HL-60/S4 treated with phorbol 12-myristate 13-acetate at 8.2 ng/mL for 4 days and 3 days (cell line): ENCODE measurements around the gene PTPN3.

ENCODE experiments used
- in situ Hi-C: fragments of 300-500 bp; cut with MboI; formaldehyde crosslinking; loops from 2 replicates; pipeline ENCODE4 v1.15.0; 2022; ENCODE audit warnings: low sequenced_read_pairs

PTPN3 gene

DNA sequence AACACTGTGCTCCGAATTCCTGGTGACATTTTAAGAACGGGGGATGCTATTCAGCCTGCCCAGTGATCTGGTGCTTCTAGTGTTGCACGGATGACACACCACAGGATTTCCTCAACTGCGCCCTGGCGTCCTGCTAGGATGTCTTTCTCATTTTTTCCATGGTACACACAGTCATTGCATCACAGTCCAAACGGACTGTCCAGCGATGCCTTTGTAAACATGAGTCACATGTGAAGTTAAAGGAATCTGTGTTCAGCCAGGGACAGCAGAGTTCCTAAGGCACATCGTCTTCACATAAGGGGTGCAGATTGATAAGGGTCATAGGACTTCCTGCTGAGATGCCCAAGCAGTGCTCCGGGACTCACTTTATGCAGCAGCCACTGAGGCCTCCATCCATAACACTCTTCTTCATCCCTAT is 9.3 kb upstream of the PTPN3 start:
- in situ Hi-C loops = no loop called here

DNA sequence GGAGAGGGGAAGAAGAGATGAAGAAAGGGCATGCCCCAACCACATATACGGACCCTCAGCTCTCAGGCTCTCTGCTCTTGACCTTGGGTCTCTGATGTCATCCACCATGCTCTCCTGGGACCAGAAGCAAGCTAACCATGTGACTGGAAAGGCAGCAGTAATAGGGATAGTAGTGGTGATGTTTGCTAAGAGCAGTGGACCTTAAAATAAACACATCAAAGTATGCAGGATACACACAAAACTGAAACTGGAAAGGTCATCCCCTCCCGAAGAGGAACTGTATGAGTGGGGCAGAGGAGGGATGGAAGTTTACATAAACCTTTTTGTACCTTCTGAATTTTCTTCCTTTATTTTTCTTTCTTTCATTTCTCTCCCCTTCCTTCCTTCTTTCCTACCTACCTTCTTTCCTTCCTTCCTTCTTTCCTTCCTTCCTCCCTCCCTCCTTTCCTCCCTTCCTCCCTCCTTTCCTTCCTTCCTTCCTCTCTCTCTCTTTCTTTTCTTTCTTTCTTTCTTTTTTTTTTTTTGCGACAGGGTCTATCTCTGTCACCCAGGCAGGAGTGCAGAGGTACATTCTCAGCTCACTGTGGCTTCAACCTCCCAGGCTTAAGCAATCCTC is 8.1 kb upstream of the PTPN3 start:
- in situ Hi-C loops = no loop called here

DNA sequence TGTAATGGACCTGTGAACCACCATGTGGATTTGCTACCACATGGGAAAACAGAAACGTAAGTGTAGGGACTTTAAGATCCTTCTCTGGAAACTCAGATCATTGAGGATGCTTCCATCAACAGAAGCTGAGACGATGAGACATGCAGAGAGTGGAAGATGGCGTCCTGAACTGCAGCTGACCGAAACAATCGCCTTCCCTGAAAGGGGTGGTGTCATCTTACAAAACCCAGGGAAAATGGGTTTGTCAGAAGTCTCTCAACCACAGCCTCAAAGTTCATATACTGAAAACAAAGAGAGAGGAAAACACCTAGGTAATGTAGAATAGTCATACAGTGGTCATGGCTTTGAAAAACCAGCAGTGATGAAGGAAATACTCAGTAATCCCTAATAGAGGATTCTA is 6.6 kb upstream of the PTPN3 start:
- in situ Hi-C loops = no loop called here

DNA sequence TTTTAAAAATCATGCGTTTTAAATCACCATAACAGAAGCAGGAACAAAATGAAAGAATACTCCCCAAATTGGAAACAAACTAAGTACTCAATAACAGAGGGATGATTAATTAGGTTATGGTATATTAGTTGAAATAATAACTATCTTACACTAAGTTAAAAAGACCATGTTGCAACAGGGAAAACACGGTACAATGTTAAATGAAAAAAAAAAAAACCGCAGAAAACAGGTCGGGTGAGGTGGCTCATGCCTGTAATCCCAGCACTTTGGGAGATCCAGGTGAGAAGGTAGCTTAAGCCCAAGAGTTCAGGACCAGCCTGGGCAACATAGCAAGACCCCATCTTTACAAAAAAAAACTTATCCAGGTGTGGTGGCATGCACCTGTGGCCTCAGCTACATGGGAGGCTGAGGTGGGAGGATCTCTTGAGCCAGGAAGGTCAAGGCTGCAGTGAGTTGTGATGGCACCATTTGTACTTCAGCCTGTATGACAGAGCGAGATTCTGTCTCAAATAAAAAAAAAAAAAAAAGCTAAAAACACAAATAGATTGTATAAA is 2.4 kb upstream of the PTPN3 start:
- in situ Hi-C loops = no loop called here

DNA sequence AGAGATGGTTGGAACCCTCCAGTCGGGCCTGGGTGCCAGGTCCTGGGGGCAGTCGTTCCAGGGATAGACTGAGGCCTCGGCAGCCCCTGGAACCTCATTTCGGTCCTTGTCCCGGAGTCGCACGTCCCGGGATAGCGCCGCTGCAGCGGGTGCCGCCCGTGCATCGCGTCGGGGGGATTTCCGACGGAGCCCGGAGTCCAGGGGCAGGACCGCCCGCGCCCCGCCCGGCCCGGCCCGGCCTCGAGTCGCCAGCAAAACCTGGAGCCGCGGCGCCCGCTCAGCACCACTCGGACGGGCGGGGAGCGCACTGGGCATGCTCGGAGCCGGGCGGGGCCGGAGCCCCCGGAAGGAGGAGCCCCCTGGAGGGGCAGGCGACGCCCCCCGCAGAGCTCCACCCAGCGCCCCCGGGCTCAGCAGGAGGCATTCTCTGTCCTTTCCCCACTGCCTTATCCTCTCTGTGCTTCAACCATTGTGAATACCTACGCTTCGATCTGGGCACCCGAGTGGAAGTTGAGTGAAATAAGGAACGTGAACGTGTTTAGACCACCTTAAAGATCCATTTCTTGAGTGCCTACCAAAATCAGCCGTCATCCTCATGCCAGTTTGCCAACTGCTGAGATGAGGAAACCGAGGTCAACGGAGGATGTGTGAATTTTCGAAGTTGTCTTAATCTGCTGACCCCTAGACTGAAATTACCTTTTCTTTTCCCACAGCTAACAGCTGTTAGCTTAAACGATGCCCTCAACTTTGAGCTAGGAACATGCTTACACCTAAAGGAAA is 1.7 kb upstream of the PTPN3 start:
- in situ Hi-C loops = no loop called here

DNA sequence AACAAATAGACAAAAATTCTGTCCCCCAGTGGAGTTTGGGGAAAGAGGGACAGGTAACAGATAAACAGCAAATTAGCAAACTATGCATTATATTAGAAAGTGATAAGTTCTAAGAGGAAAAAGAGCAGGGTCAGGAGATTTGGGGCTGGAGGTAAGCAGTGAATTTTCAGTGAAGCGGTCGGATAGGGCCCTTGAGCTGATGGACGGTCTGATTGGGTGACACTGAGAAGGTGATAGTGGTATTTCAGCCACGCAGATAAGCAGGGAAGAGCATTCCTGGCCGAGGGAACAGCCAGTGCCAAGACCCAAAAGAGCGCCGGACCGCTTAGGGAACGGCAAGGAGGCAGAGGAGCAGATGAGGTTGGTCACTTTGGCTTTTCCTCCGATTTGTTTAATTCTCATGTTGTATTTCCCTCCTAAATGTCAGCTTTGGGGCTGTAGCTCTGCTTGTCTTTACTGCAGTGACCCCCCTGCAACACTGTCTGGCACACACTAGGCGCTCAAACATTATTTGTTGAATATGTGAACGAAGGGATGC is 1.1 kb upstream of the PTPN3 start:
- in situ Hi-C loops = no loop called here

DNA sequence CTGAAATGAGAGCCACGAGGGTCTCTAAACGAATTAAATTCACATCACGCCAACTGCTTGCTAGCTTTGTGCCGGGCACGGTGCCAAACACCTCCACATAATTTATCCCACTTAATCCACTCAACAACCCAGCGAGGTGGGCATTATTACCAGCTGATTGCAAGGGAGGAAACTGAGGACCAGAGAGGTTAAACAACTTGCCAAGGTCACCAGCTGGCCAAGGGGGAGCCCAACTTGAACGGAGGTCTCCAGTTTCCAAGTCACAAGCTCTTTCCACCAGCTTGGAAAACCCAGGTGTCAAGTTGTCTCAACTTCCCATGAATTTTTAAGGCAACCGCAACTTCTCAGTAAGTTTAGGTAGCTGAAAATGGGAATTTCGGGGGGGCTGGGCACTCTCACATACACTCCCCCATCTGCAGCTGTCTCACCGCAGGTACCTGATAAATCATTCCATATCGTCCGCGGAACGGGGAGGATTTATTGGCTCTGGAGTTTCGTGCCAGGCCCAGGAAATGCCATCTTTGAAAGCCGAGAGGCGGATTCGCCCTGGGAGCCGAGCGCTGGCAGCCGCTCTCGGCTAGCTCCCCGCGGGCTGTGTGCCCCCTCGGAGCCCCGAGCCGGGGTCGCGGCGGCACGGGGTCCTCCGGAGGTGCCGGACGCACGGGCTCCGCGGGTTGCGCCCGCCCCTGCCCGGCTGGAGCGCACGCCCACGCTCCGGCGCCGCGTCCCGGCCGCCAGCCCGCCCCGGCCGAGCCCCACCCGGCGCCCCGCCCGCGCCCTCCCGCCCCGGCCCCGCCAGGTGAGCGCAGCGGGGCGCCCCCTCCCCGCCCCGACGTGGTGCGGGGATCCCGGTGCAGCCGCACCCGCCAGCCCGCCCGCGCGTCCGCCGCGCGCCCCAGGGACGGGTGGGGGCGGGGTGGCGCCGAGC is 617 bp downstream of the PTPN3 start:
- in situ Hi-C loops = no loop called here

DNA sequence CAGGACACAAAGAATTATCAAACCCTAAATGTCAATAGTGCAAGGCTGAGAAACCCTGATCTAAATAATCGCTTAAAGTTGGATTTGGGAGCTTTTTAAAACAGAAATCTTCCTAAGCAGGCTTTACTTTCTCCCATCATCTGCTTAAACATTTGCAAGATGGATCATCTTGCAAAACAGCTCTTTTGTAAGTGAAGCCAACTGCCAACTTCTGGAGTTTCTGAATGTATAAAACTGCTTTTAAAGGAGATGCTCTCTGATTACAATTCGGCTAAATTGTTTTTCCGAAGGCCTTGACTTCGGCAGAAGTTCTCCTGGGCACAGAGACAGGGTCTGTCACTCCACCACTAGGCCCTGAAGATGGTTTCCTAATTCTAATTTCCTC is 1.3 kb downstream of the PTPN3 start:
- in situ Hi-C loops = no loop called here

DNA sequence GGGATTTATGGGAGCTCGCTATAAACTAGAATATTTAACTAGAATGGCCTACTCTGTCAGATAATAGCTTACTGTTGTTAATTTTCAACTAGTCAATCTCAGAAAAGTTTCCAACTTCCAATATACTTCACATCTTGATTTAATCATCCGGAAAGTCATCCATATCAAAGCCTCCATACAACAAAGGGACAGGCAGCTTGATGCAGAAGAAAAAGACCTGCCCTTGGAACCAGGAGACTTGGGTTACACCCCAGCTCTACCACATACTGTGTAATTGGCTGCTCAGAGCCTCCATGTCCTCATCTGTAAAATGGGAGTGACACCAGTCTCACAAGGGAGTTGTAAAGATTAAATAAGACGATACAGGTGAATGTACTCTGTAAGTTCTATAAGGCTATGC is 1.9 kb downstream of the PTPN3 start:
- in situ Hi-C loops = no loop called here

DNA sequence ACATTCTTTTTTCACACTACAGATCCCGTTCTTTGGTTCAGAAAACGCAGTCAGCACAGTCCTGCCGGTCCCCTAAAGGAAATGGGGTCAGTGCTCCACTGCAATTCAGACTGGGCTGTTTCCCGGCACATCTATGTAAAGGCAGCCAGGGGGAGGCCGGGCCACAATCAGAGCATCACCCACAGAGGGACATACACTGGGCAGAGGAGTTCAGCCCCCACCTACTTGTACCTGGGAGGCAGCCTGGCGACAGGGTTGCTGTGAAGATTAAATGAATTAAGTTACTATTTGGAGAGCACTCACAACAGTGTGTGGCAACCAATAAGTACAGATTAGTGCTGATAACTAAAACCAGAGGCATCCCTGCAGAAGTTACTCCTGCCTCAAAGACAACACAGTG is 4.5 kb downstream of the PTPN3 start:
- in situ Hi-C loops = no loop called here

DNA sequence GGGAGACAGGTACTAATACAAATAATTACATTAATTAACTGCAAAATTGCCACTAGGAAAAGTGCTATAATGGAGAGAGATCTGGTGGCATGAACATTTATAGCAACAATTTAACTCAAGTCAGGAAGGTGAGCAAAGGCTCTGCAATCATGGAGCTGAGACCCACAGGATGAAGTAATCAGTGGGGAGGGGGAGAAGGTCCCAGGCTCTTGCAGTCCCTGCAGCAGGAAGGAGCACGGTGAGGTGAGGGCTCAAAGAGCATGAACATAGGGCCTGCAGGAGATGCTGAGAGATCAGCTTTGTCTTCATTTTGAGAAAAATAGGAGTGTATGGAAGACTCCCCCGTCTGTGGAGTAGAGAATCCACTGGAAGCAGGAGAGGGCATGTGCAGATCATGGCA is 6.5 kb downstream of the PTPN3 start:
- in situ Hi-C loops = no loop called here

DNA sequence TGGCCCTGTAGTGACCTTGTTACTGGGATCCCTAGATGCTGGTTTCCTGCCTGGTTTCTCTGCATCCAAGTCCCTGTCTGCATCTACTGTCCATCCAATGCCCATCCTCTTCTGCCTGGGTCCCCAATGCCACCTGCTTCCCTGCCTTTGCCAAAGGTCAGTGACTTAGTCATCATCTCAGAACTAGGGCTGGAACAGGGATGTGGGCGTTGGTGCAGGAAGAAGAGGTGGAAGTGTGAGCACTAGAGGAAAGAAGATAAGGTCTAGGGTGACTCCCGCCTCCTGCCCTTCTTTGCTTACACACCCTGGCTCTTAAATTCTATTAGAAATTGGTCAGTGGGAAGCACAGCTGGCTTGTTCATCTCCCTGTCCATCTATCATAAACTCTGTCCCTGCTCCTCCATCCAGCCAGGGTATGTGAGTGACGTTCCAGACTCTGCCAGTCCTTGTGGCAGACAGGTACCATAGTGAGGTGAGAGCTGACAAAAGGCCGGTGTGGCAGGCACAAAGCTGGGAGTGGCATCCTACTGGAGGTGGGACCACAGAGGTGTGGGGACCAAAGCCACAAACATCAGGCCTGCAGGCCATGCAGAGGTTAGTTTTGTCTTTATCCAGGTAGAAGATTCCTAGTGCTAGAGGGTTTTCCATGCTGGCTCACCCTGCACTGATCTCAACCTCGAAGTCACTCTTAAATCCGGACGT is 9.2 kb downstream of the PTPN3 start:
- in situ Hi-C loops = no loop called here

DNA sequence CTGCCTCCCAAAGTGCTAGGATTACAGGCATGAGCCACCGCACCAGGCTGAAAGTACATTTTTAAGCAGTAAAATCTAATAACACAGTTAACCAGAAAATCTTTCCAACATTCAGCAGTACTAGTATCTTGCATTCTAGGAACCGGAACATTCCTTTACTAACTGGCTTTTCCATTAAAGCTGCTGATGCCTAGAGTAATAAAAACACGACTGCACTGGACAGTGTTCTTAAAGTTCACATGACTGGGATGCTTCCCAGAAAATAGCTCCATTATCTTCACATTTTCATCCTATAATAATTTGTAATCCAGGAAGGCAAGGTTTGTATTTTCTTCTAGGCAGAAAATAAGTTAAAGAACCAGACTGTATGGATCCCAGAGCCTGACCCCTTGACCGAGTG is 9.8 kb downstream of the PTPN3 start:
- in situ Hi-C loops = no loop called here

DNA sequence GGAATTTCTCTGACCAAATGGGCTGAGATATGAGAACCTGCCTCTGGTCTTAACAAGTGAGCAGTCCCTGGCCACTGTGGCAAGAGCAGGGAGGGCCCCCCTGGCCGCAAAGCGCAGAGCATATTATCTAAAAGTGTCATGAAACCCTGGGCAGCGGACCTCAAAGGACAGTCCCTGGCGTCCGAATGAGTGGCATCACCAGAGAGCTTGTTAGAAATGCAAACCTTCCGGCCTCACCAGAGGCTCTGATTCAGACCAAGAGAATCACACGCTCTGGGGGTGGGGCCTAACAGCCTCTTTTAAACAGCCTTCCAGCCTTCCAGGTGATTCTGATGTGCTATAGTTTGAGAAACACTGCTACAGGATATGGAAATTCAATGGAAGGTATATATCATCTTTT is 10.9 kb downstream of the PTPN3 start:
- in situ Hi-C loops = no loop called here

DNA sequence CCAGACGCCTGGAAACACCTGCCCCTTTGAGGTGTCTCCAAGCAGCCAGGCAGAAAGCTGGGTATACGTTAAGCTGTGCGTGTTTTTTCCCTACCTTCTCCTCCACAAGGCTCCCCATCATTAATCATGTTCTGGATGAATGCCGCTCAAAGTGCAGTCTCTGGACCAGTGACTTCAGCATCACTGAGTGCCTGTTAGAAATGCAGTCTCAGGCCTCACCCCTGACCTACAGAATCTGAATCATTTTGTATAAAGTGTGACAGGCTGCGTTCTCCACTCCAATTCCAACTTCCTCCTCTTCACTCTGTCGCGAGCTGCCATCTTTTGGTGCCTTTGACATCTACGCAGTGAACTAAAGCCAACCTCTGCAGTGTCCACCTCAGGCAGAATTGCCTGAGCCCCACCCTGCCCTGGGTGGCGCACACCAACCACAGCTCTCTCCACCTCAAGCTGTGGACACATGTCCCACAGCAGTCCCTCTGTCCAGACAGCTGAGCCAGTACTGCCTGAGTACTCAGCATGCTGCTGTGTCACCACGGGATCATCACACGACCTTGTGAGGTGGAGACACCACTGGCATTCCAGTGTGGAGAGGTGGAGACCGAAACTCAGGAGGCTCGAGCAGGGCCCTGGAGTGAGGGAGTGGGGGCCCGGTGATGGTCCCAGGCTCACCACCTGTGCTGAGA is 14.2 kb downstream of the PTPN3 start:
- in situ Hi-C loops = no loop called here

DNA sequence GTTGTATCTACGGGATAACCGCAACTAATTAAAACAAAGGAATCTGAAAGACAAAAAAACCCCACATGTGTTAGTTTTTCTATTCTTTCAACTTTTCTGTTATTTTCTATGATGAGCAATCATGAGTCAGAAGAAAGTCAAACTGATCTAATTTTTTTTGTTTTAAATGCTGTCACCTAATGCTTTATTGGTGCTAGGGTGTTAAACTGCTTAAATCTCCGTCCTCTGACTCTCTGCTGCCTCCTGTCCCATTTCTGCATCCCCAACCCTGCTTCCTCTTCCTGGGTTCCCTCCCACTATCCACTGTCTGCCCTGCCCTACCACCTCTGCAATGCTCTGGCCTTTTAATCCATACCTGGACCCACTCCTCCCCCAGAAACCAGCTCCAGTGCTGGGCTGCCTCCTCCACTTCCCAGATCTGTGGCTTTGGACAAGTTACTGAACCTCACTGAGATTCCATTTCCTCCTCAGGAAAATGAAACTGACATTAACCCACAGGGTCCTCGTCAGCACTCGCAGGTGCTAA is 15.7 kb downstream of the PTPN3 start:
- in situ Hi-C loops = no loop called here

DNA sequence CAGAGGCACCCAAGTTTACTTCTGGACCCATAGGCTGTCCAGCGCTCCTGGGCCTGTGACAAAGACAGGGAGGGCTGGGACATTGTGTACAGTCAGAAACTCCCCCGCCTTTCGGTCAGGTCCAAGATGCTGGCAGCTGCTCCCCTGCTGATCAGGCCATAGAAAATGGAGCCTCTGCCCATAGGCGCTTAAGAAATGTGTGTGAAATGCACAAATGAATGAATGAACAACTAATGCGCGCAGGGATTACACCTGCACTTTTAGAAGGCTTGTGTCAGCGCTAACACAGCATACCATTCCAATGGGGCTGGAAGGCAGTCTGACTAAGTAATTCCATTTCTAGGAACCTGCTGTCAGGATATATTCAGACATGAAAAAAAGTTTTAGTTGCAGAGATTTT is 16.3 kb downstream of the PTPN3 start:
- in situ Hi-C loops = no loop called here

DNA sequence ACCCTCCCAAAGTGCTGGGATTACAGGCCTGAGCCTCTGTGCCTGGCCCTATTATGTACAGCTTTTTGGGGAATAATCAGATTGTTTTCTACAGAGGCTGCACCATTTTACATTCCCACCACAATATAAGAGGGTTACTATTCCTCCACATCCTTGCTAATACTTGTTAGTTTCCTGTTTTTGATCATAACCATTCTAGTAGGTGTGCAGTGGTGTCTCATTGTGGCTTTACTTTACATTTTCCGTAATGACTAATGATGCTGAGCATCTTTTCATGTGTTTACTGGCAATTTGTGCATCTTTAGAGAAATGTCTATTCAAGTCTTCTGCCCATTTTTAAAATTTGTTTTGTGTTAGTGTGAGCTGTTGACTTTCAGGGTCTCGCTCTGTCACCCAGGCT is 18.3 kb downstream of the PTPN3 start:
- in situ Hi-C loops = no loop called here

DNA sequence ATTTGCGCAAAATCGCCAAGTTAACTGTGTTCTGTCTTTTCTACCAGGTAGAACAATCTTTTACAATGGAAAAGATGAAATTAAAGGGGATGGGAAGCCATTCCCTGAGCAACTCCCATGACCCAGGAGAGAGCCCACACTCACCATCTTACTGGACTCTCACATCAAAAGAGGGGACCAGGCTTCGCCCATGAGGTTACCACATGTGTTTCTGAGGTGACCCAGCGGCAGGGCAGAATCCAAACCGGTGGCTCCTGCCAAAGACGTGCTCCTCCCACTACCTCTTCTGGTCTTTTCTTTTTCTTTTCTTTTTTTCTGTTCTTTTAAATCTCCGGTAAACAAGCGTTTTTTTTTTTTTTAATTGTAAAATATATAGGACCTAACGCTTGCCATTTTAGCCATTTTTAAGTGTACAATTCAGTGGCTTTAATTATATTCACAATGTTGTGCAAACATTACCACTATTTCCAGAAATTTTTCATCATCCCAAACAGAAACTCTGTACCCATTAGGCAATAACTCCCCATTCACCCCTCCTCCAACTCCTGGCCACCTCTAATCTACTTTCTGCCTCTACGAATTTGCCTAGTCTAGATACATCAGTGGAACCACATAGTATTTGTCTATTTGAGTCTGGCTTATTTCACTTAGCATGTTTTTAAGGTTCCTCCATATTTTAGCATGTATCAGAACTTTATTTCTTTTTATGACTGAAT is 19.3 kb downstream of the PTPN3 start:
- in situ Hi-C loops = no loop called here
